Measurements from ENCODE around the gene ZNF688. TPM values are rescaled to one million over a fixed set of nuclear protein-coding genes. Genes with fewer than 3 reads are reported as not detected.
A peak's percentile ranks its signal among the peaks of the same experiment; 100 is the strongest.

The ZNF688 gene
- polyA plus RNA-seq (2011; rRNA removed) (4.8 and 6.7 TPM in 2 replicates), polyA plus RNA-seq (2017; fragmentation: RNase III; extraction: RNeasy Plus Mini Kit Qiagen cat#74134 plus additional on column Dnase treatment) (4.6 to 5.4 TPM (median 4.8 TPM) in 3 replicates), polyA minus RNA-seq (2011; rRNA and poly(A)+ RNA removed) (1.6 and 2.4 TPM in 2 replicates)
- 5.1 and 5.6 TPM in 2 replicates for polyA plus RNA-seq (2012; cell fraction: cytosol; rRNA removed)
- polyA plus RNA-seq (2012; cell fraction: nucleus; rRNA removed), result 3.5 and 4.5 TPM in 2 replicates

DNA sequence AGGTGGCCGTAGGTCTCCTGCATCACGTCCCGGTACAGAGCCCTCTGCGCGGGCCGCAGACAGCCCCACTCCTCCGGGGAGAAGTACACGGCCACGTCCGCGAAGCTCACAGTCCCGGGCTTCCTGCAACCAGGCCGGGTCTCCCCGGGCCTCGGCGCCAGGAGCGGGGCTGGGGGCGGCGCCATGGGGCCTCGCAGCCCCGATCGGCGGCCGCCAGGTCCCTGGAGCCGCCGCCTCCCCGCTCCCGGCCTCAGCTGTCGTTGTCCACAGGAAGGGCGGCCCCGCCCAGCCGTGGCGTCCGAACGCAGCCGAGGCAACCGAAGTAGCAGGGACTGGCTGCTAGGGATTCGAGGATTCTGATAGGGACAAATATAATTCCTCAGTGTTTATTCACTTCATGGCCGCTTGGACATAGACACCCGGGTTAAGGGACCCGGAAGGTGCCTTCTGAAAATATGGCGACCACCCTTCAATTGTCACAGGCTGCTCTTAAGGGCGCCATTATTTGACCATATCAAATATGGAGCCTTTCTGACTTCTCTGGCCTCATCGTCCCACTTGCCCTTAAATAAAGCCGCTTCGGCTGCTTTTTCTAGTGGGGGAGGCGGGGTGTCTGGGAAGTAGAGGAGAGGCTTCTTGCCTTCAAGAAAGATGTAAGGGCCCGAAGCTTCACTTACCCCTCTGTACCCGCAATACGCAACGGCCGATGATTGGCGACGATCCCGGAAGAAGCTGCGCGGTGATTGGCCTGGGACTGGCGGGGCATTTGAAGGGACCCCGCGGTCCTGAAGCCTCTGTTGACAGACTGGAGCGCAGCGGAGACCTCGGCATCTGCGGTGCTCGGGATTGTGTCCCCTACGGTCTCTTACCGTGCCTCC, at the start of gene ZNF688:
TSS of gene ZNF688 (minus strand) at position 270 of the 878 bp plus-strand sequence. CDS start at position 185, 85 bp downstream.
- peak; percentile 95 to 97 for DNase-seq (ENCODE audit: low read depth in 1 of 2, low spot score in 1 of 2)
- ChIA-PET POLR2A (interaction anchor here (0.7 to 2.7 kb wide), 10 partner anchors 13 to 162 kb away, joined by 3 to 44 read pairs (median 4); partner anchors contain the start of genes DCTPP1, ZNF689, ZNF747 and ZNF764), CTCF (interaction anchor here (0.9 to 2.8 kb wide), 10 partner anchors 10 to 142 kb away, joined by 3 to 14 read pairs (median 6); partner anchors contain the start of genes DCTPP1, PRR14 and ZNF764)
- 4% methylated on average over 29 of the region's 67 CpGs for WGBS (ENCODE audit: missing lambda C conversion rate)
- H3K9me3 ChIP-seq, result no peaks in the 10 kb centered on the region
- peak within 1 kb of the TSS; percentile 53 for H3K4me3 ChIP-seq
- FAIRE-seq, result no peak
- peak within 1 kb of the TSS; percentile 87 to 98 for H3K27ac ChIP-seq
- H3K4me1 ChIP-seq, result peaks cover 42% of the 10 kb centered on the region
- H3K4me2 ChIP-seq, result peak within 1 kb of the TSS; percentile 90
- TF ChIP-seq POLR2A (IDR thresholded peaks at IDR 0.05; ENCODE audit: low read length) (peak; percentile 46), GATA3 (IDR thresholded peaks at IDR 0.05; ENCODE audit: borderline replicate concordance) (no peak), KDM5A (IDR thresholded peaks at IDR 0.05) (peak; percentile 83), JUN (IDR thresholded peaks at IDR 0.05) (peak; percentile 70 to 88; a peak in 4 of 5 replicates), HOXB5 (CRISPR knock-in tag; IDR thresholded peaks at IDR 0.05) (0 out of 2 replicates have a peak, but pooled peaks have one; percentile 49), CBX2 (IDR thresholded peaks at IDR 0.05; ENCODE audit: borderline replicate concordance, low read depth) (no peak), CHD4 (IDR thresholded peaks at IDR 0.05; ENCODE audit: borderline replicate concordance) (no peak), PHF8 (IDR thresholded peaks at IDR 0.05; ENCODE audit: borderline replicate concordance, low read depth) (peak; percentile 73), MAX (IDR thresholded peaks at IDR 0.05) (0 out of 2 replicates have a peak, but pooled peaks have one; percentile 47)
- TF ChIP-seq, protein P1, sequence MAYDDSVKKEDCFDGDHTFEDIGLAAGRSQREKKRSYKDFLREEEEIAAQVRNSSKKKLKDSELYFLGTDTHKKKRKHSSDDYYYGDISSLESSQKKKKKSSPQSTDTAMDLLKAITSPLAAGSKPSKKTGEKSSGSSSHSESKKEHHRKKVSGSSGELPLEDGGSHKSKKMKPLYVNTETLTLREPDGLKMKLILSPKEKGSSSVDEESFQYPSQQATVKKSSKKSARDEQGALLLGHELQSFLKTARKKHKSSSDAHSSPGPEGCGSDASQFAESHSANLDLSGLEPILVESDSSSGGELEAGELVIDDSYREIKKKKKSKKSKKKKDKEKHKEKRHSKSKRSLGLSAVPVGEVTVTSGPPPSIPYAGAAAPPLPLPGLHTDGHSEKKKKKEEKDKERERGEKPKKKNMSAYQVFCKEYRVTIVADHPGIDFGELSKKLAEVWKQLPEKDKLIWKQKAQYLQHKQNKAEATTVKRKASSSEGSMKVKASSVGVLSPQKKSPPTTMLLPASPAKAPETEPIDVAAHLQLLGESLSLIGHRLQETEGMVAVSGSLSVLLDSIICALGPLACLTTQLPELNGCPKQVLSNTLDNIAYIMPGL (CRISPR knock-in tag; IDR thresholded peaks at IDR 0.05; ENCODE audit: borderline replicate concordance), result no peak
- peak; percentile 89 to 92 for ATAC-seq

DNA sequence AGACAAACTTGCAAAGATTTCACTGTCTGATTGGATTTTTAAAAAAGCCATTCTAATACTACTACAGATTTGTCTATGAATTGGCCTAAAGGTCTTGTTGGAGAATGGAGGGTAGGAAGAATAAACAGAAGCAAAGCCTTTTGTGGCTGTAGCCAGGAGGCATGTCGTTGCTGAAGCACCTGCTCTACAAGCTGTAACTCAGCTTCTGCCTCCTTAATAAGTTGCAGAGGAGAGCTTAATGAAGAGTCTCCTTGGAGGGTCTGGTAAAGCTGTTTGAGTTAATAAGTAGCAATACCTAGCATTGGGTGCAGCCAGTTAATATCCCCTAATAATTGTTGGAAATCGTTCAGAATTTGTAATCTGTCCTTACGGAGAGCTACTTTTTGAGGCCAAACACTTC, 48.7 kb upstream of the ZNF688 start:
- Histone ChIP-seq H3K4me3 (no peak overlapping the region), H3K9me3 (no peaks in the 10 kb centered on the region), H3K4me2 (no peak overlapping the region), H3K4me1 (peaks cover 12% of the 10 kb centered on the region; the same call in 2 of the 3 replicates), H3K27ac (no peak overlapping the region)
- FAIRE-seq (no peak), DNase-seq (ENCODE audit: low read depth in 1 of 2, low spot score in 1 of 2) (no peak), ATAC-seq (no peak)
- 46% methylated on average over 3 of the region's 3 CpGs for WGBS (ENCODE audit: missing lambda C conversion rate)
- ChIA-PET CTCF (interaction anchor here (1.1 to 5.6 kb wide), 8 partner anchors 7 to 249 kb away, joined by 3 to 20 read pairs (median 8); partner anchors contain the start of gene DCTPP1), POLR2A (interaction anchor here (1.1 kb wide), 1 partner anchor 10 kb away, joined by 4 read pairs; the partner anchor contains the start of gene ZNF689)
- TF ChIP-seq ZC3H11A (IDR thresholded peaks at IDR 0.05), result no peak
- TF ChIP-seq CBX8 (IDR thresholded peaks at IDR 0.05), result no peak
- TF ChIP-seq RARB (CRISPR knock-in tag; IDR thresholded peaks at IDR 0.05), result no peak
- no peak for TF ChIP-seq CBX2 (IDR thresholded peaks at IDR 0.05; ENCODE audit: borderline replicate concordance, low read depth)
- TF ChIP-seq POLR2A (IDR thresholded peaks at IDR 0.05; ENCODE audit: low read length), result no peak
- no peak for TF ChIP-seq MYC (IDR thresholded peaks at IDR 0.05; ENCODE audit: borderline replicate concordance, low read length)
- TF ChIP-seq USF2 (IDR thresholded peaks at IDR 0.05), result no peak
- no peak for TF ChIP-seq CHD4 (IDR thresholded peaks at IDR 0.05; ENCODE audit: borderline replicate concordance)

DNA sequence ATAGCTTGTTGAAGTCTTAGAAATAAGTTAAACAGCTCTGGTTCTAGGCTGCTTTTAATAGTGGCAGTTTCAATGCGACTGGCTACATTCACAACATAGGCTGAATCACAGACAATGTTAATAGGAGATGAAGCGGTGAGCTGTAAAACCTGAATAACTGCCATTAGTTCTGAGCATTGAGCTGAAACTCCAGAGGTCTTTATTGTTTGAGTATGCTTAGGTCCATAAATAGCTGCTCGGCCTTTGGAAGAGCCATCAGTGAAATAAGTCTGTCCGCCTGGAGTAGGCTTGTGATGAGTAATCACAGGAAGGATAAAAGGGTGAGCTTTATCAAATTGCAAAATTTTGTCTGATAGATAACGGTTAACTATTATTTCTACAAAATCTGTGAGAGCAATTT, 48.1 kb upstream of the ZNF688 start:
- no peak for DNase-seq (ENCODE audit: low read depth in 1 of 2, low spot score in 1 of 2)
- no peak for FAIRE-seq
- H3K27ac ChIP-seq, result no peak overlapping the region
- no peak for ATAC-seq
- WGBS (ENCODE audit: missing lambda C conversion rate), result 78% methylated on average over 5 of the region's 5 CpGs
- no peaks in the 10 kb centered on the region for H3K9me3 ChIP-seq
- TF ChIP-seq NR3C1 (IDR thresholded peaks at IDR 0.05) (no peak), HOXB5 (CRISPR knock-in tag; IDR thresholded peaks at IDR 0.05) (no peak), HES2 (IDR thresholded peaks at IDR 0.05) (no peak), BCL3 (IDR thresholded peaks at IDR 0.05) (no peak), CHD4 (IDR thresholded peaks at IDR 0.05; ENCODE audit: borderline replicate concordance) (no peak), KDM1A (IDR thresholded peaks at IDR 0.05; ENCODE audit: low read depth) (no peak), CEBPB (IDR thresholded peaks at IDR 0.05) (no peak), RCOR1 (IDR thresholded peaks at IDR 0.05; ENCODE audit: low read depth, low read length) (no peak), EHF (CRISPR knock-in tag; IDR thresholded peaks at IDR 0.05) (no peak), RFX5 (IDR thresholded peaks at IDR 0.05) (no peak), CHD2 (IDR thresholded peaks at IDR 0.05; ENCODE audit: low read length, partially characterized antibody) (no peak), ZC3H11A (IDR thresholded peaks at IDR 0.05) (no peak)
- CTCF ChIA-PET, result interaction anchor here (0.8 to 5.6 kb wide), 7 partner anchors 9 to 249 kb away, joined by 3 to 20 read pairs (median 7); partner anchors contain the start of gene DCTPP1
- no peak overlapping the region for H3K4me2 ChIP-seq
- H3K4me1 ChIP-seq, result peaks cover 13% of the 10 kb centered on the region; the same call in 2 of the 3 replicates
- no peak overlapping the region for H3K4me3 ChIP-seq
- POLR2A ChIA-PET, result interaction anchor here (1.1 kb wide), 1 partner anchor 9 kb away, joined by 4 read pairs; the partner anchor contains the start of gene ZNF689
